SK-N-SH (cell line): ENCODE results near the gene TRIM44. TPM values are rescaled to one million over a fixed set of nuclear protein-coding genes. Genes with fewer than 3 reads are reported as not detected.
A peak's percentile ranks its signal among the peaks of the same experiment; 100 is the strongest.

ENCODE experiments used
- CTCF ChIA-PET: fragments of 300-600, 350-600 bp; formaldehyde crosslinking; extraction: SDS; loops from one replicate; lab custom pipeline; 2021; lab: Yijun Ruan, JAX
- POLR2A ChIA-PET: fragments of 350-600 bp; sonication (Branson Sonifier 250); formaldehyde crosslinking; extraction: SDS; loops from one replicate; lab custom pipeline; 2020; ENCODE audit warnings: antibody characterized with exemption, inconsistent platforms; lab: Yijun Ruan, JAX
- DNase-seq: peaks from one replicate; pipeline ENCODE4 v3.0.0; 2012
- H2AFZ ChIP-seq: fragments of 200-600 bp; sonication (generic); 2 replicates; pipeline ENCODE4 v1.8.1; 2016; ENCODE audit warnings: antibody characterized with exemption, mild to moderate bottlenecking, low read depth
- H3F3A ChIP-seq: fragments of 200-600 bp; sonication (generic); replicated peaks from 2 replicates; pipeline ENCODE3; 2016; ENCODE audit warnings: antibody characterized with exemption, mild to moderate bottlenecking; ENCODE audit not compliant: insufficient read depth
- H3K27ac ChIP-seq, 2 experiments: fragments of 200-500 bp in 1 of 2; fragments of 200-600 bp in 1 of 2; sonication (Bioruptor generic) in 1 of 2; sonication (generic), shearing (Covaris generic) in 1 of 2; 2 replicates each; pipeline versions ENCODE4 v1.5.1 to v1.6.1; 2014 to 2016; ENCODE audit warnings: low read depth in 2 of 2, inconsistent platforms in 1 of 2, low read length in 1 of 2, mild to moderate bottlenecking in 1 of 2, mixed read lengths in 1 of 2
- H3K27me3 ChIP-seq: fragments of 200-600 bp; sonication (generic), shearing (Covaris generic); 2 replicates; pipeline ENCODE4 v1.6.1; 2016; ENCODE audit warnings: mixed run types; ENCODE audit not compliant: insufficient read depth
- H3K36me3 ChIP-seq, 2 experiments: fragments of 200-500 bp in 1 of 2; fragments of 200-600 bp in 1 of 2; sonication (Bioruptor generic) in 1 of 2; sonication (generic) in 1 of 2; replicated peaks in 1 of 2; 2 replicates each; pipeline versions ENCODE3 to v1.5.1; 2014 to 2016; ENCODE audit warnings: low read length in 1 of 2, mild to moderate bottlenecking in 1 of 2; ENCODE audit not compliant: insufficient read depth in 2 of 2, control insufficient read depth in 1 of 2
- H3K4me1 ChIP-seq, 2 experiments: fragments of 200-500 bp in 1 of 2; fragments of 200-600 bp in 1 of 2; sonication (Bioruptor generic) in 1 of 2; sonication (generic), shearing (Covaris generic) in 1 of 2; 2 replicates each; pipeline versions ENCODE4 v1.5.1 to v1.6.1; 2014 to 2016; ENCODE audit warnings: low read depth in 1 of 2, low read length in 1 of 2, mixed run types in 1 of 2; ENCODE audit not compliant: insufficient read depth in 2 of 2, control insufficient read depth in 1 of 2
- H3K4me2 ChIP-seq: fragments of 200-600 bp; sonication (generic), shearing (Covaris generic); 2 replicates; pipeline ENCODE4 v1.6.1; 2017; ENCODE audit warnings: mixed run types
- H3K4me3 ChIP-seq, 2 experiments: fragments of 200-500 bp in 1 of 2; fragments of 200-600 bp in 1 of 2; sonication (Bioruptor generic) in 1 of 2; sonication (generic), shearing (Covaris generic) in 1 of 2; 2 replicates each; pipeline versions ENCODE4 v1.5.1 to v1.8.1; 2014 to 2016; ENCODE audit warnings: low read depth in 2 of 2, inconsistent platforms in 1 of 2, low read length in 1 of 2, mild to moderate bottlenecking in 1 of 2, mixed read lengths in 1 of 2, moderate library complexity in 1 of 2
- H3K79me2 ChIP-seq: fragments of 200-600 bp; sonication (generic); 2 replicates; pipeline ENCODE4 v1.8.1; 2017; ENCODE audit warnings: mild to moderate bottlenecking; ENCODE audit not compliant: insufficient read depth
- H3K9ac ChIP-seq: fragments of 200-600 bp; sonication (generic); 2 replicates; pipeline ENCODE4 v1.6.1; 2017; ENCODE audit warnings: mixed run types
- H3K9me2 ChIP-seq: fragments of 200-600 bp; sonication (generic); 2 replicates; pipeline ENCODE4 v1.6.1; 2017; ENCODE audit warnings: mixed run types
- H3K9me3 ChIP-seq: fragments of 200-600 bp; sonication (generic); 2 replicates; pipeline ENCODE4 v1.6.1; 2017; ENCODE audit warnings: mixed run types, mild to moderate bottlenecking, moderate library complexity
- H4K20me1 ChIP-seq: fragments of 200-600 bp; sonication (generic); 2 replicates; pipeline ENCODE4 v1.6.1; 2017; ENCODE audit warnings: mild to moderate bottlenecking, mixed run types; ENCODE audit not compliant: insufficient read depth
- CHD2 ChIP-seq: fragments of 150-350 bp; IDR thresholded peaks from 2 replicates; pipeline ENCODE4 v1.6.1; 2018; ENCODE audit warnings: low read length; ENCODE audit not compliant: partially characterized antibody
- CTCF ChIP-seq: fragments of 200-600 bp; sonication (generic); IDR thresholded peaks from 2 replicates; pipeline ENCODE4 v1.6.1; 2017; ENCODE audit warnings: antibody characterized with exemption, mild to moderate bottlenecking, moderate library complexity
- ELF1 ChIP-seq: IDR thresholded peaks from 2 replicates; pipeline ENCODE4 v1.4.0; 2012
- EZH2phosphoT487 ChIP-seq: fragments of 200-600 bp; sonication (generic); IDR thresholded peaks from 2 replicates; pipeline ENCODE4 v1.6.1; 2017; ENCODE audit warnings: low read depth, mixed run types, mild to moderate bottlenecking, antibody characterized with exemption, moderate library complexity, borderline replicate concordance
- FOXJ3 ChIP-seq: sonication (generic); formaldehyde crosslinking; IDR thresholded peaks from 2 replicates; pipeline ENCODE4 v1.5.1; 2020; ENCODE audit warnings: mild to moderate bottlenecking, missing genetic modification reagents
- GATA2 ChIP-seq: sonication (generic); formaldehyde crosslinking; IDR thresholded peaks from 2 replicates; pipeline ENCODE4 v1.5.0; 2020; ENCODE audit warnings: mild to moderate bottlenecking, missing genetic modification reagents
- MAX ChIP-seq: IDR thresholded peaks from 2 replicates; pipeline ENCODE4 v1.4.0; 2012; ENCODE audit warnings: low read depth
- MEF2A ChIP-seq: IDR thresholded peaks from 2 replicates; pipeline ENCODE4 v1.4.0; 2012; ENCODE audit warnings: low read depth, borderline replicate concordance
- MXI1 ChIP-seq: IDR thresholded peaks from 2 replicates; pipeline ENCODE4 v1.6.1; 2012; ENCODE audit warnings: mild to moderate bottlenecking, low read depth, low read length, improper control_type of control experiment
- NFIC ChIP-seq: IDR thresholded peaks from 2 replicates; pipeline ENCODE4 v1.4.0; 2012; ENCODE audit warnings: borderline replicate concordance
- RAD21 ChIP-seq: IDR thresholded peaks from 2 replicates; pipeline ENCODE4 v1.6.1; 2012; ENCODE audit warnings: mild to moderate bottlenecking, low read length
- TCF12 ChIP-seq: IDR thresholded peaks from 2 replicates; pipeline ENCODE4 v1.4.0; 2012
- TEAD4 ChIP-seq: IDR thresholded peaks from 2 replicates; pipeline ENCODE4 v1.4.0; 2012; ENCODE audit warnings: mild to moderate bottlenecking, borderline replicate concordance; ENCODE audit not compliant: insufficient read depth
- USF1 ChIP-seq: IDR thresholded peaks from 2 replicates; pipeline ENCODE4 v1.4.0; 2012; ENCODE audit warnings: low read depth, borderline replicate concordance
- USF2 ChIP-seq: fragments of 150-350 bp; IDR thresholded peaks from 2 replicates; pipeline ENCODE4 v1.6.1; 2017; ENCODE audit warnings: antibody characterized with exemption, low read length, low read depth, borderline replicate concordance
- WGBS: methylation state at CpG from one replicate; pipeline ENCODE4 v1.1.6; 2017; ENCODE audit warnings: low lambda C conversion rate; 5-methylcytosine and 5-hydroxymethylcytosine counted together
- polyA plus RNA-seq, 3 experiments: library from polyadenylated mRNA; depleted of rRNA; stranded (reverse); fragments of >200 nt; gene quantifications; 2 replicates each; pipeline ENCODE4 v1.2.3, GENCODE V29; 2012

TRIM44 gene
- polyA plus RNA-seq, 1 of the 3 experiments (the other 2 are of a cell fraction), result 34.1 TPM

GRCh38 chr11:35798983-35799382 lies 136.4 kb downstream of the TRIM44 start:
- CTCF ChIA-PET, result interaction anchor here (1.5 to 5.6 kb wide), 3 partner anchors 9 to 467 kb away, joined by 3 to 41 read pairs (median 5); no protein-coding TSS in a partner anchor
- Histone ChIP-seq H3K9ac (no peak overlapping the region), H3K4me1 (peaks cover 0 to 38% of the 10 kb centered on the region in 2 experiments), H3K9me2 (no peaks in the 10 kb centered on the region), H4K20me1 (no peaks in the 10 kb centered on the region), H3K36me3 (peaks cover 0 to 14% of the 10 kb centered on the region in 2 experiments), H3F3A (peaks cover 36% of the 10 kb centered on the region), H3K27ac (peak overlapping the region in 1 of 2 experiments; percentile 81; a peak in 3 of 4 replicates), H3K4me2 (no peak overlapping the region), H3K79me2 (peaks cover 31% of the 10 kb centered on the region), H3K9me3 (no peaks in the 10 kb centered on the region), H3K4me3 (no peak overlapping the region), H2AFZ (no peak overlapping the region), H3K27me3 (no peaks in the 10 kb centered on the region)
- no peak for DNase-seq
- POLR2A ChIA-PET, result no interaction called here
- WGBS, result 88% methylated on average over 1 of the region's 1 CpG
- TF ChIP-seq USF1 (no peak), ELF1 (no peak), EZH2phosphoT487 (no peak), FOXJ3 (no peak), GATA2 (CRISPR knock-in tag) (no peak), TEAD4 (no peak), MXI1 (no peak), CHD2 (no peak), MEF2A (no peak), MAX (no peak), NFIC (no peak), RAD21 (no peak), TCF12 (no peak), CTCF (no peak)
- TF ChIP-seq, all 33 proteins: peak for 0

GRCh38 chr11:35799655-35800054 lies 137.1 kb downstream of the TRIM44 start:
- Histone ChIP-seq H3K9ac (no peak overlapping the region), H3K27me3 (no peaks in the 10 kb centered on the region), H3K4me3 (no peak overlapping the region), H3K27ac (no peak overlapping the region), H3K36me3 (peaks cover 0 to 14% of the 10 kb centered on the region in 2 experiments), H3K4me1 (peaks cover 0 to 31% of the 10 kb centered on the region in 2 experiments), H3K4me2 (no peak overlapping the region), H3K9me3 (no peaks in the 10 kb centered on the region), H3K9me2 (no peaks in the 10 kb centered on the region), H3F3A (peaks cover 35% of the 10 kb centered on the region), H4K20me1 (no peaks in the 10 kb centered on the region), H2AFZ (no peak overlapping the region), H3K79me2 (peaks cover 31% of the 10 kb centered on the region)
- 95% methylated on average over 3 of the region's 3 CpGs for WGBS
- TF ChIP-seq USF2 (no peak), CTCF (peak; percentile 30; the same call in 1 of the 2 replicates)
- CTCF ChIA-PET, result interaction anchor here (1.2 to 5.6 kb wide), 3 partner anchors 9 to 466 kb away, joined by 3 to 41 read pairs (median 3); no protein-coding TSS in a partner anchor
- DNase-seq, result no peak
- POLR2A ChIA-PET, result no interaction called here
